ENCODE results near the gene RAPGEF4.

RAPGEF4 gene

GRCh38 chr2:172947461-172948153 lies 212.0 kb downstream of the RAPGEF4 start:
- DNase-seq: no peak

DNA sequence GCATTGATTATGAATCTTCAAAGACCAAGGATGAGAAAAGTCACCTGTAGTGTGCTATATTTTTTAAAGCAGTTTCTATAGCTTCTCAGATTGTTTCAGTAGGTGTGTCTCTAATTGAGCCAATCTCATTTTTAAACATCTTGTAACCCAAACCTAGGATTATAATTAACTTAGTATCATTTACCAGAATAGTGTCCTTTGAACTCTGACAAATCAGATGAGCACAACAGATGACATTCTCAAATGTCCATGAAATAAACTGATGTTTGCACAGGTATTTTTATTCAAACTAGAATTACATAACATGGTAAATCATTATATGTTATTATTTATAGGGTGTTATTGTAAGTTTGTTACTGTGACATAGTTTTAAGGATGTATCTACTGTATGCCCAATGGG lies 213.9 kb downstream of the RAPGEF4 start:
- DNase-seq: no peak

DNA sequence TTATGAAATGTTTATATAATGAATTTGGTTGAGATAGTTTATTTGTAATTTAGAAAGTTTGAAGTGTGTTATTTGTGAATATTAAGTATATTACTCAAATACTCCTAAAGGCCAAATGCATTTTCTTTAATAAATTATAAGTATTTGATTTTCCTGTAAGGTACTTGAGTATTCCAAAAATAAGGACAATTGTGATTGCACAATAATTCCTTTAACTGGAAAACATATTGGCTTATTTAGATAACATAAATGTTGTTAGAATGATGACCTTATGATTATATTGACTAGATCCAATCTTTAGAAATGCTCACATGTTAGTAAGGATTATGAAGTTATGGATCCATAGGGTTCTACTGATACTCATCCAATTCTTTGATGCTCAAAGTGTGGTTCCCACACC lies 214.9 kb downstream of the RAPGEF4 start:
- no peak for DNase-seq

DNA sequence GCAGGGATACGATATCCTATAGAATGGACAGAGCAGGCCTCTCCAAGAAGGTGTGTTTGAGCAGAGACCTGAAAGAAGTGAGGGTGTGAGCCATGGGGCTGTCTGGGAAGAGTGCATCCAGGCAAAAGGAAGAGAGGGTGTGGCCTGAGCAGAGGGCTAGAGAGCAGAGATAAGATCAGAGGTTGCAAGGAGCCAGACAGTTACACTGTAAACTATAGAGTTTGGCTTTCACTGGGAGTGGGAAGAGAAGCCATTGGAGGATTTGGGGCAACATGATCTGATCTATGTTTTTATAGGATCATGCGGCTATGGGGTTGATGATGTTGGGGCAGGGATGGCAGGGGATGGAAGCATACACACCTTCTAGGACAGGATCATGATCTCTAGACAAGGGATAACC lies 215.9 kb downstream of the RAPGEF4 start:
- no peak for DNase-seq

DNA sequence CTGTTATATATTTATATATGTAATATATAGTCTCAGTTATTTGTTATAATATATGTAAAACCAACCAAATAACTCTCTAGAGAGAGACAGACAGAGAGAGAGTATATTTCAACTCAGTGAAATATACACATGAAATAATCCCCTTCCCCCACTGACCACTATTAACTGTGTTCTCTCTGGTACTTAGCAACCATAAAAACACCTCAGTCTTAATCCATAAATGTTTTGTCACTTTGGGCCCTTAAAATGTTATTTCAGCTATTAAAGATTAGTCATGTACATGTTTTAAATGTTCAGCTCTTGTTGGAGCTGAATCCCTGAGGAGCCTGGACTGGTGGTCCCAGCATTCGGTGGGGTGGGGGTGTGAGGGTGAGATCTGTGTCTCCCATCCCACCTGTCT lies 217.8 kb downstream of the RAPGEF4 start:
- no peak for DNase-seq

DNA sequence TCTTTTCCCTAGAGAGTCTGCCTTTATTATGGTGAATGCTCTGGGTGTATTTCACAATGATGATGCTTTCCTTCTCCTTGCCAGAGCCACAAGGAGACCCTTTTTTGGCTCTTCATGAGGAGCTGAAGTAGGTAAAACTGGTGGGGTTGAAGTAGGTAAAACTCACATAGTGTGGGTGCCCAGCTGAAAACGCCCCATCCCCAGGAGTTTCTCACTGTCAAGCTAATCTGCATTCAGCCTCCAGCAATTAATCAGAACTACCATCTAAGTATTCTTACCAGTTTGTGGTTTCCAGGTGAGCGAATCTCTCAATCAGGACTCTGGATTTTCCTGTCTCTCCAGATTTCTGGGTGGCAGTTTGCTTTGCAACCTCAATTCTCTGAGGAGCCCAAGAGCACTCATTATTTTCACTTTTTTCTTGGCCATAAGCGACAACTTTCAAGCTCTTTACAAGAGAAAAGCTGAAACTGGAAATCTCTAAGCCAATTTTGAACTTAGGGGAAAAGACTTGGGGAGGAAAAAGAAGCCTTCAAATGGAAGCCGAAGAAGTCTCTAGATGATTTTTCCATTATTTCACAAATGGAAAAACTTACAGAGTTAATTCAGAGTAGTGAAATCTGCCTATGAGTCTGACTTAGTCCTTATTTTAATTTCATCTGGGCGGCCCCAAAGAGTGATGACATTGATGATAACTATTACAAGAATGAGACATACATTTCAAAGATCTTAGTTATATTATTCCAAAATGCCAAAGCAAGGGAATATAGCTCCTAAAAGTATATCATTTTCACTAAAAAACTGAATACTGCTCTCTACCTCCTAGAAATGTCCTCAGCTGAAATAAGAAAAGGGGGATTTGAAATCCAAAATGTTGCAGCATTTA lies 218.6 kb downstream of the RAPGEF4 start:
- no peak for DNase-seq

GRCh38 chr2:172955587-172955986 lies 219.9 kb downstream of the RAPGEF4 start:
- DNase-seq: no peak

GRCh38 chr2:172957734-172958133 lies 222.1 kb downstream of the RAPGEF4 start:
- no peak for DNase-seq

DNA sequence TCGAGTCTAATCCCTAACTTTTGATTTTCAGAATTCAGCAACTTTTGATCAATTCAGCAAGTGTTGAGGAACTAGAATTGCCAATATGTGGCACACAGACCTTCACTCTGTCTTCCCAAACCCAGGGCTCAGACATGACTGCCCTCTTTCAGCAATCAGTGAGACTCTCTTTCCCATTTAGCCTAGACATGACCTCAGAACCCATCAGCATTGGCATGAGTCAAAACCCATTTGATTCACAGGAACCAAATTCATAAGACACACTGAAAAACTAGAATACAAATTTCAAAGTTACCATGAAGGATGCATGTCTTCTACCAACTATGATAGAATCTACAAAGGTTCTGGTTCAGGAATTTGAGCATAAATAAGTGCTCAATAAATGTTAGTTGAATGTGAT lies 226.4 kb downstream of the RAPGEF4 start:
- DNase-seq: no peak

DNA sequence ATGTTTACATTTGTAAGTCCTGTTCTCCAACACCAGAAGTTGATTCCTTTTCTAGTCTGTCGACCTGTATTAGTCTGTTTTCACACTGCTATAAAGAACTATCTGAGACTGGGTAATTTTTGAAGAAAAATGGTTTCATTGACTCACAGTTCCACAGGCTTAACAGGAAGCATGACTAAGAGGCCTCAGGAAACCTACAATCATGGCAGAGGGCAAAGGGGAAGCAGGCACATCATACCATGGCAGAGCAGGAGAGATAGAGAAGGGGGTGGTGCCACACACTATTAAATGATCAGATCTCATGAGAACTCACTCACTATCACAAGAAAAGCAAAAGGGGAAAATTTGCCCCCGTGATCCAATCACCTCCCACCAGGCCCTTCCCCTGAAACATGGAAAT lies 227.2 kb downstream of the RAPGEF4 start:
- no peak for DNase-seq

DNA sequence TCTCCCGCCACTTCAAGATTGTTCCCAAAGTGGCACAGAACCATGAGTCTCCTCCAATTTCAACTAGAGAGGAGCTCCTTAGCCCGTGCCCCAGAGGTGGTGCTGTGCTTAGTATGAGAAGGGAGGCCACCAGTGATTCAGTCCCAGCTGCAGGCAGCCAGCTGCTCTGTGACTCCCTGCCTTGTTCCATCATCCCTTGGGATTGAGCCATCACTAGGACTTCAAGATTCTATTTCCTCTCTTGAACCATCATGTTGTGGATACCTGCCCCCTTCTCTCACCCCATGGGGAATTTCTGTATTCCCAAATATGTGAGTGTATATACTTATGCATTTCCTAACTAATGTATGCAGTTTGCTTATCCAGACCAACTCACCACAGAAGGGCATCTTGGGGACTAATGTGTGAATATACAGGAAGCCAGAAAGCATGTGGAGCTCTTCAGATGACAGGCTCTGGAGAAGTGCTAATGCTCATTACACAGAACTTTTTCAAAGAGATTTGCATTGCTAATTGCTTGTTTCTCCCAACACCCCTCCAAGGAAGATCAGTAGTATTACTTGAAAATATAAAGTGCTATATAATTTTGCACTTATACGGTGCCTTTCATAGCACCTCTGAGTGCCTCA lies 229.0 kb downstream of the RAPGEF4 start:
- no peak for DNase-seq

- DNase-seq: no peak
Measured at GRCh38 chr2:172965433-172966212, 230.0 kb downstream of the RAPGEF4 start.

DNA sequence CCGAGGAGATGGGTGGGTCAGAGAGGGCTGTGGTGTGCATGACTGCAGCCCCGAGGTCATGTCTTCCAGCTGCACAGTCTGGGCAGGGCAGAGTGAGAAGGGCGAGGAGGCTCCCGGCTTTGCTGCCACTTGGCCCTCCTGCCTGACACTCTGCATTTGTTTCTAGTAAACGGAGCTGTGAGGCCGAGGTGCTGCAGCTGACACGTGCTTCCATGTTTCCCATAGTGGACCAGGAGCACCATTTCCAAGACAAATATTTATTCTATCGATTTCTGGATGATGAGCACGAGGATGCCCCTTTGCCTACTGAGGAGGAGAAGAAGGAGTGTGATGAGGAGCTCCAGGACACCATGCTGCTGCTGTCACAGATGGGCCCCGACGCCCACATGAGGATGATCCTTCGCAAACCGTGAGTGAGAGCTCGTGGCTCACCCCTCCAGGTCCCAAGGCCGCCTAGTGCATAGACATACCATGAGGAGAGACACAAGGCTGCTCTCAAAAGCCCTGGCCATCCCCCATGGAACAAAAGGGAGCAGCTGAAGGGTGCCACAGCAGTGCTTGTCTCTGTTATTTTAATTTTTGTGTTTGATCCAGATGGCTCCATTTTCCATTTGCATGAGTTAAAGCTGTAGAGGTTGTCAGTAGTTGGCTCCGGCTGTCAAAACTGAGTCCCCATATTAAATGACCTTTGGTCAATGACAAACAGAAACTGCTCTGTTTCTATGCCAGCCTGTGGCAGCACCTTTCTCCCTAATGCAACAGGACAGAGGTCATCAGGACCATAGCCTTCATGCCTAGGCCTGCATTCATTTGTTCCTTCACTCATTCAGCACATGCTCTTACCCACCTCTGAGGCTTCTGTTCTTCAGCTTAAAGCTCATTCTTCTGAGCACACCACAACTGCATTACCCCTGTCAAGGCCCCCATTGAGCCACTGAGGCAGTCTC lies 231.7 kb downstream of the RAPGEF4 start:
- DNase-seq: no peak

- no peak for DNase-seq
Measured at GRCh38 chr2:172968061-172968469, 232.4 kb downstream of the RAPGEF4 start.

DNA sequence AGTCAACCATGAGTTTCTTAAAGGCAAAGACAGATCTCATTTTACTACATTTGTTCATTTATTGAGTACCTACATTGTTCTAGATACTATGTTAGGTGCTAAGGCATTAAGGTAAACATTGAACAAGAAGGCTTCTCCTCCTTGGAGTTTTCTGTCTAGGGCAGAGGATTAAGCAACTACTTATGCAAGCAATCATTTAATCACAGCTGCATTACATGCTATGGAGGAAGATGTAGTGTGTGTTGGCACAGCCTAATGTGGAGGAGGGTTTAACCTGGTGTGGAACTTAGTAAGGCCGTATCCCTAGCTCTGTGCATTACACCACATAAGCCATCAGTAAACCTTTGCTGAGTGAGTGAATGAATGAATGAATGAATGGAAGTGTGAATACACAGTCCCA lies 233.5 kb downstream of the RAPGEF4 start:
- no peak for DNase-seq

- DNase-seq: no peak
Measured at GRCh38 chr2:172969609-172970008, 234.0 kb downstream of the RAPGEF4 start.

DNA sequence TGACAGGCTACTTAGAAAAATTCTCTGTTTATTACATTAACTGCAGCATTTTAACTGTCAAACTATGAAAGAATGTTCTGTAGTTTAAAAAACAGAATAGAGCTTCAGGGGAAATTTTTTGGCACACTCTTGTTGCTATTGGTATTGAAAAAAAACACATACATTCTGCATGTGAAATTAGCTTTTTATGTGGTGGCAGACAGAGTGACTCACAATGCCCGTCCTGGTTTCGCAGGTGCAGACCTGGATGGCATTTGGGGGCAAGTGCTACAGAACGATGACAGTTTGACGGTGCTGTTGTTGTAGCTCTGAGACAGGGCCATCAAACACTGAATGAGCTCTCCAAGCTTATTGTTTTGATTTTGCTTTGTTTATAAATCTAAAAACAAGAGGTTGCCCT lies 235.0 kb downstream of the RAPGEF4 start:
- peak; percentile 29 for DNase-seq

DNA sequence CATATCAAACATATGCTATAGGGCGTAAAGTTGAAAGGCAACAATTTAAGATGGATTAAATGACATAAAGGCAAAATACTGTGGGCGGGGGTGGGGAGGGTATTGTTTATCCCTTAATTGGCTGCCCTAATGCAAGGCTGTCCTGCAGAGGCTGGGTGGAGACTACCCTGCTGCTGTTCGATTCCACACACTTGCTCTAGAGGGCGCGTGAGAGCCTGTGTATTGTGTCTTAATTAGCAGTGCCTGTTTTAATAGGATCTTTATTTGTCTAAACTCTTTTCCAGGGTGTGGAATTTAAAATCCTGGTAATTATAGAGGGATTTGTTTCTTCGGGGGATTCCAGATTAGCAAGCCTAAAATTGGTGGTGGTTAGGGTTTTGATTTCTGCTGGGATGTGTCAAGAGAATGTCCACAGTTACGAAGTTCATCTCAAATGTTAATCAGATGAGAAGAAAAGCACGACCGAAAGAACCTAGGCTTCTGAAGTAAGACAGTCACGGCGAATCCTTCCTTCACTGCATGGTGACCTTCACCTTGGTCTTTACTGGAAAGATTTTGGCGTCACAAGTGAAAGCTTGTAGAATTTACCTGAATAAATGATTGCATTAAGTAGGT lies 236.5 kb downstream of the RAPGEF4 start:
- peak; percentile 41 for DNase-seq

DNA sequence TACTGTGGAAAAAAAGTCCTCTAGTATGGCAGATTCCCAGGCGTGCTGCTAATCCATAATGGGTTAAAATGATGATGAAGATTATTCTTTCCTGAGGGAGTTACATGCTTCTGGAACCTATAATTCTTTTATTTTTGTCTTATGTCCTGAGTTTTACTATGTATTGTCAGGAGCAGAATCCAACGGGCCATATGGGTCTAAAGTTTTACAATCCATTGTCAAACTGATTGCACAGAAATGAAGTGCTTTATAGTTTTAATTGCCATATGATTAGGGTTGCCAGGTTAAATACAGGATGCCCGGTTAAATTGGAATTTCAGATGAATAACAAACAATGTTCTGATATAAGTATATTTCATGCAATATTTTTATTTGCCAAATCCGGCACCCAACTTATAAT lies 239.1 kb downstream of the RAPGEF4 start:
- DNase-seq: no peak

GRCh38 chr2:172976116-172976515 lies 240.5 kb downstream of the RAPGEF4 start:
- DNase-seq: no peak

- DNase-seq: no peak
Measured at GRCh38 chr2:172976816-172977215, 241.2 kb downstream of the RAPGEF4 start.

Measured in stimulated activated CD4-positive, alpha-beta T cell treated with anti-CD3 and anti-CD28 coated beads, Interleukin-4, amount 100 ng/mL, for 1 hour (primary cell).